IPS-15b (cell line): ENCODE measurements around the gene NINL.
A peak's percentile ranks its signal among the peaks of the same experiment; 100 is the strongest.

ENCODE experiments used
- H3K27me3 ChIP-seq: one replicate; pipeline ENCODE4 v1.6.1; 2013; ENCODE audit warnings: low read length; ENCODE audit not compliant: control insufficient read depth, insufficient read depth
- H3K36me3 ChIP-seq: one replicate; pipeline ENCODE4 v1.6.1; 2013; ENCODE audit warnings: low read length; ENCODE audit not compliant: control insufficient read depth, insufficient read depth
- H3K4me1 ChIP-seq: one replicate; pipeline ENCODE4 v1.6.1; 2013; ENCODE audit warnings: mild to moderate bottlenecking, low read length; ENCODE audit not compliant: control insufficient read depth, insufficient read depth
- H3K4me3 ChIP-seq: one replicate; pipeline ENCODE4 v1.5.1; 2013; ENCODE audit warnings: low read depth, low read length
- H3K9ac ChIP-seq: one replicate; pipeline ENCODE4 v1.6.1; 2013; ENCODE audit warnings: low read depth, mild to moderate bottlenecking, low read length
- H3K9me3 ChIP-seq: one replicate; pipeline ENCODE4 v1.6.1; 2013; ENCODE audit warnings: mild to moderate bottlenecking, low read length; ENCODE audit not compliant: control insufficient read depth, insufficient read depth

The NINL gene

GRCh38 chr20:25494506-25495188, 90.7 kb downstream of the NINL start:
- Histone ChIP-seq H3K9ac (no peak overlapping the region), H3K4me1 (peaks cover 3% of the 10 kb centered on the region), H3K36me3 (peaks cover 21% of the 10 kb centered on the region), H3K9me3 (no peaks in the 10 kb centered on the region), H3K4me3 (no peak overlapping the region), H3K27me3 (no peaks in the 10 kb centered on the region)

- Histone ChIP-seq H3K9me3 (no peaks in the 10 kb centered on the region), H3K27me3 (no peaks in the 10 kb centered on the region), H3K4me3 (no peak overlapping the region), H3K9ac (peak overlapping the region; percentile 24), H3K4me1 (peaks cover 7% of the 10 kb centered on the region), H3K36me3 (peaks cover 26% of the 10 kb centered on the region)
These were observed 91.4 kb downstream of the NINL start for GRCh38 chr20:25493748-25494505.

- Histone ChIP-seq H3K4me1 (peaks cover 8% of the 10 kb centered on the region), H3K4me3 (no peak overlapping the region), H3K9me3 (no peaks in the 10 kb centered on the region), H3K9ac (no peak overlapping the region), H3K36me3 (peaks cover 30% of the 10 kb centered on the region), H3K27me3 (no peaks in the 10 kb centered on the region)
These were observed 92.2 kb downstream of the NINL start for GRCh38 chr20:25493137-25493536.

- H3K36me3 ChIP-seq, result peaks cover 28% of the 10 kb centered on the region
- H3K4me3 ChIP-seq, result no peak overlapping the region
- no peaks in the 10 kb centered on the region for H3K27me3 ChIP-seq
- H3K9me3 ChIP-seq, result no peaks in the 10 kb centered on the region
- peaks cover 8% of the 10 kb centered on the region for H3K4me1 ChIP-seq
- H3K9ac ChIP-seq, result no peak overlapping the region
These were observed 93.8 kb downstream of the NINL start for GRCh38 chr20:25491446-25492038.

GRCh38 chr20:25490656-25491445, 94.5 kb downstream of the NINL start:
- H3K9me3 ChIP-seq, result no peaks in the 10 kb centered on the region
- H3K9ac ChIP-seq, result no peak overlapping the region
- H3K4me3 ChIP-seq, result no peak overlapping the region
- H3K4me1 ChIP-seq, result peaks cover 8% of the 10 kb centered on the region
- H3K27me3 ChIP-seq, result no peaks in the 10 kb centered on the region
- H3K36me3 ChIP-seq, result peaks cover 28% of the 10 kb centered on the region

- Histone ChIP-seq H3K4me1 (peaks cover 8% of the 10 kb centered on the region), H3K9me3 (no peaks in the 10 kb centered on the region), H3K4me3 (no peak overlapping the region), H3K9ac (peak overlapping the region; percentile 32), H3K36me3 (peaks cover 28% of the 10 kb centered on the region), H3K27me3 (no peaks in the 10 kb centered on the region)
These were observed 96.0 kb downstream of the NINL start for GRCh38 chr20:25489221-25489871.

GRCh38 chr20:25487975-25488374, 97.4 kb downstream of the NINL start:
- H3K4me1 ChIP-seq, result peaks cover 8% of the 10 kb centered on the region

GRCh38 chr20:25487306-25487705, 98.0 kb downstream of the NINL start:
- Histone ChIP-seq H3K9ac (no peak overlapping the region), H3K9me3 (no peaks in the 10 kb centered on the region), H3K4me3 (no peak overlapping the region), H3K36me3 (peaks cover 24% of the 10 kb centered on the region), H3K27me3 (no peaks in the 10 kb centered on the region), H3K4me1 (peaks cover 8% of the 10 kb centered on the region)

More at GRCh38 chr20:25487975-25488374, 97.4 kb downstream of the NINL start:
- Histone ChIP-seq H3K4me3 (no peak overlapping the region), H3K27me3 (no peaks in the 10 kb centered on the region), H3K9ac (no peak overlapping the region), H3K9me3 (no peaks in the 10 kb centered on the region), H3K36me3 (peaks cover 25% of the 10 kb centered on the region)

GRCh38 chr20:25486377-25486776, 99.0 kb downstream of the NINL start:
- Histone ChIP-seq H3K9me3 (no peaks in the 10 kb centered on the region), H3K4me3 (no peak overlapping the region), H3K27me3 (no peaks in the 10 kb centered on the region), H3K4me1 (peaks cover 8% of the 10 kb centered on the region), H3K36me3 (peaks cover 25% of the 10 kb centered on the region), H3K9ac (no peak overlapping the region)

- H3K27me3 ChIP-seq, result no peaks in the 10 kb centered on the region
- no peak overlapping the region for H3K9ac ChIP-seq
- no peak overlapping the region for H3K4me3 ChIP-seq
- peaks cover 8% of the 10 kb centered on the region for H3K4me1 ChIP-seq
- no peaks in the 10 kb centered on the region for H3K9me3 ChIP-seq
- H3K36me3 ChIP-seq, result peaks cover 25% of the 10 kb centered on the region
These were observed 99.5 kb downstream of the NINL start for GRCh38 chr20:25485872-25486271.

GRCh38 chr20:25484911-25485511, 100.3 kb downstream of the NINL start:
- Histone ChIP-seq H3K4me3 (no peak overlapping the region), H3K36me3 (peaks cover 33% of the 10 kb centered on the region), H3K9ac (no peak overlapping the region), H3K4me1 (peaks cover 8% of the 10 kb centered on the region), H3K27me3 (no peaks in the 10 kb centered on the region), H3K9me3 (no peaks in the 10 kb centered on the region)
